HepG2 (cell line): ENCODE measurements around the gene KCNAB3. TPM values are rescaled to one million over a fixed set of nuclear protein-coding genes. Genes with fewer than 3 reads are reported as not detected.

ENCODE experiments used
- ATAC-seq: fragments of 200-7000 bp; cut with Tn5 transposase; 3 replicates; pipeline ENCODE4 v1.9.1; 2020; ENCODE audit warnings: mild to moderate bottlenecking, moderate library complexity
- BruUV-seq: library from RNA; stranded (reverse); fragments of 400-500 nt; replicated peaks from 2 replicates; lab custom pipeline; 2021; lab: Mats Ljungman, UMichigan
- CTCF ChIA-PET: fragments of 300-600 bp; formaldehyde crosslinking; extraction: SDS; loops from one replicate; lab custom pipeline; 2021; ENCODE audit warnings: low total read pairs, inconsistent platforms, low intra/inter-chr PET ratio; lab: Yijun Ruan, JAX
- POLR2A ChIA-PET: fragments of 350-600 bp; sonication (Branson Sonifier 250); formaldehyde crosslinking; loops from one replicate; lab custom pipeline; 2020; ENCODE audit warnings: antibody characterized with exemption, inconsistent platforms; lab: Yijun Ruan, JAX
- DNase-seq: peaks from one replicate; pipeline ENCODE4 v3.0.0-alpha.2; 2015; ENCODE audit warnings: low spot score
- FAIRE-seq: peaks from 3 replicates; lab custom pipeline; 2011; peaks lifted over from hg19 to GRCh38; lab: Jason Lieb, UNC
- H2AFZ ChIP-seq: one replicate; pipeline ENCODE4 v1.6.1; 2011; ENCODE audit warnings: low read length, inconsistent platforms
- H3K27ac ChIP-seq: fragments of 300-600 bp; 3 replicates; pipeline ENCODE4 v1.8.0; 2011; ENCODE audit warnings: mixed run types, mild to moderate bottlenecking, mixed read lengths, low read length, inconsistent platforms; ENCODE audit not compliant: insufficient read depth; ENCODE audit errors: extremely low read length
- H3K27me3 ChIP-seq, 2 experiments: fragments of 200-600 bp in 1 of 2; 2 replicates in 1 of 2; 3 replicates in 1 of 2; pipeline versions ENCODE4 v1.6.0 to v1.8.0; 2011; ENCODE audit warnings: low read length in 2 of 2, mild to moderate bottlenecking in 2 of 2, moderate library complexity in 2 of 2, inconsistent platforms in 1 of 2; ENCODE audit not compliant: insufficient read depth in 2 of 2, control insufficient read depth in 1 of 2
- H3K36me3 ChIP-seq, 2 experiments: fragments of 200-600 bp in 1 of 2; replicated peaks in 1 of 2; 2 replicates in 1 of 2; 3 replicates in 1 of 2; pipeline versions ENCODE4 v1.5.1 to v1.8.0; 2011; ENCODE audit warnings: low read length in 2 of 2, inconsistent platforms in 1 of 2; ENCODE audit not compliant: insufficient read depth in 2 of 2, control insufficient read depth in 1 of 2
- H3K4me1 ChIP-seq: 2 replicates; pipeline ENCODE4 v1.5.1; 2012; ENCODE audit warnings: low read length, inconsistent platforms; ENCODE audit not compliant: insufficient read depth
- H3K4me2 ChIP-seq: 2 replicates; pipeline ENCODE4 v1.6.0; 2011; ENCODE audit warnings: low read depth, low read length, inconsistent platforms
- H3K4me3 ChIP-seq, 3 experiments: fragments of 200-600 bp in 1 of 3; sonication (generic), shearing (Covaris generic) in 1 of 3; replicated peaks in 1 of 3; 2 replicates each; pipeline ENCODE4 v1.5.1; 2011 to 2016; ENCODE audit warnings: low read length in 3 of 3, inconsistent platforms in 2 of 3, low read depth in 2 of 3, mild to moderate bottlenecking in 2 of 3, control low read depth in 1 of 3, mixed read lengths in 1 of 3; ENCODE audit not compliant: insufficient read depth in 1 of 3
- H3K79me2 ChIP-seq: one replicate; pipeline ENCODE4 v1.6.1; 2011; ENCODE audit warnings: low read length, inconsistent platforms; ENCODE audit not compliant: insufficient read depth
- H3K9ac ChIP-seq: 2 replicates; pipeline ENCODE4 v1.6.0; 2011; ENCODE audit warnings: mild to moderate bottlenecking, low read depth, low read length, inconsistent platforms; ENCODE audit not compliant: insufficient read depth
- H3K9me3 ChIP-seq: 2 replicates; pipeline ENCODE4 v1.5.1; 2012; ENCODE audit warnings: mild to moderate bottlenecking, low read length
- H4K20me1 ChIP-seq: 2 replicates; pipeline ENCODE4 v1.6.0; 2011; ENCODE audit warnings: inconsistent platforms, mild to moderate bottlenecking, low read length, moderate library complexity; ENCODE audit not compliant: insufficient read depth
- ATM ChIP-seq: fragments of 450-650 bp; IDR thresholded peaks from 2 replicates; pipeline ENCODE4 v1.7.1; 2017; ENCODE audit warnings: mild to moderate bottlenecking, borderline replicate concordance
- KLF16 ChIP-seq, 2 experiments: sonication (generic) in 1 of 2; formaldehyde crosslinking in 1 of 2; IDR thresholded peaks; 2 replicates each; pipeline versions ENCODE4 v1.6.1 to v1.8.0; 2016 to 2023; ENCODE audit warnings: missing genetic modification reagents in 2 of 2, missing compliant biosample characterization in 1 of 2
- NR2F2 ChIP-seq: IDR thresholded peaks from 2 replicates; pipeline ENCODE4 v1.6.1; 2012; ENCODE audit warnings: low read depth, inconsistent platforms, borderline replicate concordance
- RERE ChIP-seq: IDR thresholded peaks from 2 replicates; pipeline ENCODE4 v1.6.1; 2016; ENCODE audit warnings: low read depth, missing genetic modification reagents, missing compliant biosample characterization
- ZNF644 ChIP-seq: IDR thresholded peaks from 2 replicates; pipeline ENCODE4 v1.6.1; 2016; ENCODE audit warnings: low read depth
- WGBS: methylation state at CpG from one replicate; pipeline ENCODE4 v1.1.6; 2017; ENCODE audit warnings: low lambda C conversion rate; 5-methylcytosine and 5-hydroxymethylcytosine counted together
- in situ Hi-C: cut with HindIII; loops from 2 replicates; pipeline ENCODE4 v1.10.0; 2017; ENCODE audit warnings: low pct_unique_long_range_greater_than_20kb; ENCODE audit not compliant: extremely low pct_ligation_motif_present
- intact Hi-C: fragments of 100-400 bp; cut with micrococcal nuclease; formaldehyde crosslinking; loops from one replicate; pipeline ENCODE4 v1.10.0; 2022; ENCODE audit not compliant: unreplicated experiment
- polyA plus RNA-seq, 8 experiments: library from polyadenylated mRNA; depleted of rRNA in 3 of 8; stranded (reverse) in 7 of 8; unstranded in 1 of 8; fragments of >200 nt; fragmentation: Illumina TruSeq in 4 of 8; extraction: Trizol in 4 of 8; gene quantifications; 2 replicates each; pipeline versions ENCODE4 v1.2.1 to v1.2.3, GENCODE V29; 2011 to 2016; ENCODE audit warnings: low read depth in 4 of 8, missing spikeins in 1 of 8, mixed read lengths in 1 of 8; ENCODE audit not compliant: insufficient read depth in 1 of 8
- total RNA-seq, 5 experiments: library from RNA; depleted of rRNA; stranded (reverse); fragments of >200 nt; fragmentation: Illumina TruSeq; extraction: Trizol; gene quantifications; 2 replicates each; pipeline ENCODE4 v1.2.3, GENCODE V29; 2016; ENCODE audit warnings: low read depth in 1 of 5
- TF ChIP-seq, protein P1 (sequence below): sonication (generic); formaldehyde crosslinking; IDR thresholded peaks from 2 replicates; pipeline ENCODE4 v1.5.0; 2020; ENCODE audit warnings: missing genetic modification reagents
- TF ChIP-seq, protein P2 (sequence below): sonication (generic); formaldehyde crosslinking; IDR thresholded peaks from 2 replicates; pipeline ENCODE4 v1.9.0; 2021; ENCODE audit warnings: missing genetic modification reagents, borderline replicate concordance
- TF ChIP-seq, protein P3 (sequence below): sonication (generic); formaldehyde crosslinking; conservative IDR thresholded peaks from 2 replicates; pipeline ENCODE4 v1.4.0; 2020; ENCODE audit warnings: missing genetic modification reagents
- TF ChIP-seq, protein P4 (sequence below): sonication (generic); formaldehyde crosslinking; IDR thresholded peaks from 2 replicates; pipeline ENCODE4 v1.4.0; 2020; ENCODE audit warnings: missing genetic modification reagents, borderline replicate concordance

Gene KCNAB3
- total and polyA plus RNA-seq, 2 of the 13 experiments (the other 11 are each of a cell fraction or from before 2014, with no cell fraction given) = 0.29 to 0.88 TPM

DNA sequence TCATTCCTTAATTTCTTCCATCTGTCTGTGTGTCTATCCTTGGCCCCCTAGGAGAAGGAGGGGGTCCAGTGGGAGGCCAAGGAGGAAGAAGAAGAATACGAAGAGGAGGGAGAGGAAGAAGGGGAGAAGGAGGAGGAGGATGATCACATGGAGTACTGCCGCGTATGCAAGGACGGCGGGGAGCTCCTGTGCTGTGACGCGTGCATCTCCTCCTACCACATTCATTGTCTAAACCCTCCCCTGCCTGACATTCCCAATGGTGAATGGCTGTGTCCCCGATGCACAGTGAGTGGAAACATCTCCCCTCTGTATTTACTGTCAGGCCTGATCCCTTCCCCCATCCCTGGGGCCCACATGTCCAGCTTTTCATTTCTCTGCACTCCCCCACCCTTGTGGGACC, 34.8 kb downstream of the KCNAB3 start:
- peaks cover 0 to 2% of the 10 kb centered on the region in 2 experiments; a peak in 1 of 5 replicates for H3K36me3 ChIP-seq
- POLR2A ChIA-PET = no interaction called here
- in situ Hi-C loops (loop anchor here (5.0 kb wide), 2 partner anchors 38 to 73 kb away; partner anchors contain the start of genes CYB5D1, NAA38 and TMEM88), intact Hi-C loops (no loop called here)
- H3K27me3 ChIP-seq = no peaks in the 10 kb centered on the region
- no peak overlapping the region for H3K9ac ChIP-seq
- H3K79me2 ChIP-seq = no peaks in the 10 kb centered on the region
- ATAC-seq = no peak
- no peak overlapping the region for H3K4me3 ChIP-seq
- H3K9me3 ChIP-seq = no peaks in the 10 kb centered on the region
- 84% methylated on average over 8 of the region's 8 CpGs for WGBS
- CTCF ChIA-PET = no interaction called here
- H4K20me1 ChIP-seq = no peaks in the 10 kb centered on the region
- no peak overlapping the region for H3K4me2 ChIP-seq
- BruUV-seq = no TSS peak
- H3K4me1 ChIP-seq = peaks cover 15% of the 10 kb centered on the region
- DNase-seq = no peak
- no peak overlapping the region for H3K27ac ChIP-seq
- no peak for FAIRE-seq
- no peak overlapping the region for H2AFZ ChIP-seq
- TF ChIP-seq, protein P1, sequence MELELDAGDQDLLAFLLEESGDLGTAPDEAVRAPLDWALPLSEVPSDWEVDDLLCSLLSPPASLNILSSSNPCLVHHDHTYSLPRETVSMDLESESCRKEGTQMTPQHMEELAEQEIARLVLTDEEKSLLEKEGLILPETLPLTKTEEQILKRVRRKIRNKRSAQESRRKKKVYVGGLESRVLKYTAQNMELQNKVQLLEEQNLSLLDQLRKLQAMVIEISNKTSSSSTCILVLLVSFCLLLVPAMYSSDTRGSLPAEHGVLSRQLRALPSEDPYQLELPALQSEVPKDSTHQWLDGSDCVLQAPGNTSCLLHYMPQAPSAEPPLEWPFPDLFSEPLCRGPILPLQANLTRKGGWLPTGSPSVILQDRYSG (CRISPR knock-in tag) = no peak
- TF ChIP-seq, protein P2, sequence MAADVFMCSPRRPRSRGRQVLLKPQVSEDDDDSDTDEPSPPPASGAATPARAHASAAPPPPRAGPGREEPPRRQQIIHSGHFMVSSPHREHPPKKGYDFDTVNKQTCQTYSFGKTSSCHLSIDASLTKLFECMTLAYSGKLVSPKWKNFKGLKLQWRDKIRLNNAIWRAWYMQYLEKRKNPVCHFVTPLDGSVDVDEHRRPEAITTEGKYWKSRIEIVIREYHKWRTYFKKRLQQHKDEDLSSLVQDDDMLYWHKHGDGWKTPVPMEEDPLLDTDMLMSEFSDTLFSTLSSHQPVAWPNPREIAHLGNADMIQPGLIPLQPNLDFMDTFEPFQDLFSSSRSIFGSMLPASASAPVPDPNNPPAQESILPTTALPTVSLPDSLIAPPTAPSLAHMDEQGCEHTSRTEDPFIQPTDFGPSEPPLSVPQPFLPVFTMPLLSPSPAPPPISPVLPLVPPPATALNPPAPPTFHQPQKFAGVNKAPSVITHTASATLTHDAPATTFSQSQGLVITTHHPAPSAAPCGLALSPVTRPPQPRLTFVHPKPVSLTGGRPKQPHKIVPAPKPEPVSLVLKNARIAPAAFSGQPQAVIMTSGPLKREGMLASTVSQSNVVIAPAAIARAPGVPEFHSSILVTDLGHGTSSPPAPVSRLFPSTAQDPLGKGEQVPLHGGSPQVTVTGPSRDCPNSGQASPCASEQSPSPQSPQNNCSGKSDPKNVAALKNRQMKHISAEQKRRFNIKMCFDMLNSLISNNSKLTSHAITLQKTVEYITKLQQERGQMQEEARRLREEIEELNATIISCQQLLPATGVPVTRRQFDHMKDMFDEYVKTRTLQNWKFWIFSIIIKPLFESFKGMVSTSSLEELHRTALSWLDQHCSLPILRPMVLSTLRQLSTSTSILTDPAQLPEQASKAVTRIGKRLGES = no peak
- TF ChIP-seq ATM (no peak), NR2F2 (no peak), KLF16 (CRISPR knock-in tag; IDR thresholded peaks at IDR 0.05) (no peak), RERE (no peak), ZNF644 (no peak)
- TF ChIP-seq, protein P3, sequence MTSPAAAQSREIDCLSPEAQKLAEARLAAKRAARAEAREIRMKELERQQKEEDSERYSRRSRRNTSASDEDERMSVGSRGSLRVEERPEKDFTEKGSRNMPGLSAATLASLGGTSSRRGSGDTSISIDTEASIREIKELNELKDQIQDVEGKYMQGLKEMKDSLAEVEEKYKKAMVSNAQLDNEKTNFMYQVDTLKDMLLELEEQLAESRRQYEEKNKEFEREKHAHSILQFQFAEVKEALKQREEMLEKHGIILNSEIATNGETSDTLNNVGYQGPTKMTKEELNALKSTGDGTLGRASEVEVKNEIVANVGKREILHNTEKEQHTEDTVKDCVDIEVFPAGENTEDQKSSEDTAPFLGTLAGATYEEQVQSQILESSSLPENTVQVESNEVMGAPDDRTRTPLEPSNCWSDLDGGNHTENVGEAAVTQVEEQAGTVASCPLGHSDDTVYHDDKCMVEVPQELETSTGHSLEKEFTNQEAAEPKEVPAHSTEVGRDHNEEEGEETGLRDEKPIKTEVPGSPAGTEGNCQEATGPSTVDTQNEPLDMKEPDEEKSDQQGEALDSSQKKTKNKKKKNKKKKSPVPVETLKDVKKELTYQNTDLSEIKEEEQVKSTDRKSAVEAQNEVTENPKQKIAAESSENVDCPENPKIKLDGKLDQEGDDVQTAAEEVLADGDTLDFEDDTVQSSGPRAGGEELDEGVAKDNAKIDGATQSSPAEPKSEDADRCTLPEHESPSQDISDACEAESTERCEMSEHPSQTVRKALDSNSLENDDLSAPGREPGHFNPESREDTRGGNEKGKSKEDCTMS (CRISPR knock-in tag) = no peak
- TF ChIP-seq, protein P4, sequence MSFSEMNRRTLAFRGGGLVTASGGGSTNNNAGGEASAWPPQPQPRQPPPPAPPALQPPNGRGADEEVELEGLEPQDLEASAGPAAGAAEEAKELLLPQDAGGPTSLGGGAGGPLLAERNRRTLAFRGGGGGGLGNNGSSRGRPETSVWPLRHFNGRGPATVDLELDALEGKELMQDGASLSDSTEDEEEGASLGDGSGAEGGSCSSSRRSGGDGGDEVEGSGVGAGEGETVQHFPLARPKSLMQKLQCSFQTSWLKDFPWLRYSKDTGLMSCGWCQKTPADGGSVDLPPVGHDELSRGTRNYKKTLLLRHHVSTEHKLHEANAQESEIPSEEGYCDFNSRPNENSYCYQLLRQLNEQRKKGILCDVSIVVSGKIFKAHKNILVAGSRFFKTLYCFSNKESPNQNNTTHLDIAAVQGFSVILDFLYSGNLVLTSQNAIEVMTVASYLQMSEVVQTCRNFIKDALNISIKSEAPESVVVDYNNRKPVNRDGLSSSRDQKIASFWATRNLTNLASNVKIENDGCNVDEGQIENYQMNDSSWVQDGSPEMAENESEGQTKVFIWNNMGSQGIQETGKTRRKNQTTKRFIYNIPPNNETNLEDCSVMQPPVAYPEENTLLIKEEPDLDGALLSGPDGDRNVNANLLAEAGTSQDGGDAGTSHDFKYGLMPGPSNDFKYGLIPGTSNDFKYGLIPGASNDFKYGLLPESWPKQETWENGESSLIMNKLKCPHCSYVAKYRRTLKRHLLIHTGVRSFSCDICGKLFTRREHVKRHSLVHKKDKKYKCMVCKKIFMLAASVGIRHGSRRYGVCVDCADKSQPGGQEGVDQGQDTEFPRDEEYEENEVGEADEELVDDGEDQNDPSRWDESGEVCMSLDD = no peak
